GM23338 (cell line): ENCODE results near the gene RGS6. TPM values are rescaled to one million over a fixed set of nuclear protein-coding genes. Genes with fewer than 3 reads are reported as not detected.

ENCODE experiments used
- ATAC-seq: fragments of 200-7000 bp; cut with Tn5 transposase; 3 replicates; pipeline ENCODE4 v1.9.1; 2020
- DNase-seq: peaks from one replicate; pipeline ENCODE4 v3.0.0-alpha.2; 2015; ENCODE audit warnings: low spot score
- H2AFZ ChIP-seq: fragments of 200-600 bp; sonication (generic); 2 replicates; pipeline ENCODE4 v1.8.0; 2016; ENCODE audit warnings: antibody characterized with exemption, mild to moderate bottlenecking, moderate library complexity
- H3F3A ChIP-seq: fragments of 200-600 bp; sonication (generic); replicated peaks from 2 replicates; pipeline ENCODE4 v1.8.0; 2017; ENCODE audit warnings: antibody characterized with exemption, mixed run types, low read depth
- H3K27ac ChIP-seq: fragments of 200-600 bp; sonication (generic); 2 replicates; pipeline ENCODE4 v1.6.1; 2016; ENCODE audit warnings: low read depth
- H3K27me3 ChIP-seq: fragments of 200-600 bp; sonication (generic); 2 replicates; pipeline ENCODE4 v1.8.0; 2016; ENCODE audit warnings: mild to moderate bottlenecking, mixed run types, moderate library complexity; ENCODE audit not compliant: insufficient read depth
- H3K36me3 ChIP-seq: fragments of 200-600 bp; sonication (generic); 2 replicates; pipeline ENCODE4 v1.8.0; 2016; ENCODE audit warnings: mild to moderate bottlenecking; ENCODE audit not compliant: insufficient read depth
- H3K4me1 ChIP-seq: fragments of 200-600 bp; sonication (generic); 2 replicates; pipeline ENCODE4 v1.8.0; 2016; ENCODE audit warnings: mild to moderate bottlenecking, moderate library complexity; ENCODE audit not compliant: insufficient read depth
- H3K4me2 ChIP-seq: fragments of 200-600 bp; sonication (generic); 2 replicates; pipeline ENCODE4 v1.7.1; 2017; ENCODE audit warnings: mixed run types
- H3K4me3 ChIP-seq: fragments of 200-600 bp; sonication (generic); 2 replicates; pipeline ENCODE4 v1.6.1; 2016; ENCODE audit warnings: mixed run types
- H3K79me2 ChIP-seq: fragments of 200-600 bp; sonication (generic); replicated peaks from 2 replicates; pipeline ENCODE4 v1.8.0; 2017; ENCODE audit warnings: mild to moderate bottlenecking; ENCODE audit not compliant: insufficient read depth
- H3K9me2 ChIP-seq: fragments of 200-600 bp; sonication (generic); 2 replicates; pipeline ENCODE4 v1.8.0; 2017; ENCODE audit not compliant: insufficient read depth
- H4K20me1 ChIP-seq: fragments of 200-600 bp; sonication (generic); replicated peaks from 2 replicates; pipeline ENCODE4 v1.8.0; 2017; ENCODE audit warnings: mild to moderate bottlenecking; ENCODE audit not compliant: insufficient read depth
- H3K27ac Mint-ChIP-seq: 2 replicates; pipeline ENCODE4 v1.8.0; 2020; ENCODE audit warnings: inconsistent platforms, mild to moderate bottlenecking, moderate library complexity, mixed read lengths
- H3K27me3 Mint-ChIP-seq: 3 replicates; pipeline ENCODE4 v1.8.0; 2022; ENCODE audit warnings: low read depth, mild to moderate bottlenecking, moderate library complexity, mixed read lengths, inconsistent platforms; ENCODE audit not compliant: insufficient read depth, poor library complexity
- H3K36me3 Mint-ChIP-seq: 3 replicates; pipeline ENCODE4 v1.8.0; 2021; ENCODE audit warnings: low read depth, mild to moderate bottlenecking, inconsistent platforms, moderate library complexity, mixed read lengths
- H3K4me1 Mint-ChIP-seq: 3 replicates; pipeline ENCODE4 v1.8.0; 2020; ENCODE audit warnings: mild to moderate bottlenecking, inconsistent platforms, mixed read lengths
- H3K4me3 Mint-ChIP-seq: 3 replicates; pipeline ENCODE4 v1.8.0; 2021; ENCODE audit warnings: moderate library complexity, mild to moderate bottlenecking, inconsistent platforms, mixed read lengths
- H3K9me3 Mint-ChIP-seq: 3 replicates; pipeline ENCODE4 v1.8.0; 2020; ENCODE audit warnings: moderate library complexity, mild to moderate bottlenecking, inconsistent platforms, mixed read lengths
- CREB1 ChIP-seq: fragments of 250-450 bp; sonication (Bioruptor Pico); IDR thresholded peaks from 2 replicates; pipeline ENCODE4 v1.5.0; 2020; ENCODE audit warnings: low read depth, mild to moderate bottlenecking, moderate library complexity
- EZH2 ChIP-seq: fragments of 200-600 bp; sonication (generic); IDR thresholded peaks from one replicate; pipeline ENCODE4 v1.8.0; 2017; ENCODE audit warnings: antibody characterized with exemption, mild to moderate bottlenecking, low read depth; ENCODE audit not compliant: unreplicated experiment
- JUNB ChIP-seq: IDR thresholded peaks from one replicate; pipeline ENCODE4 v1.6.1; 2016; ENCODE audit warnings: antibody characterized with exemption; ENCODE audit not compliant: unreplicated experiment
- POLR2AphosphoS5 ChIP-seq: IDR thresholded peaks from 2 replicates; pipeline ENCODE4 v1.6.1; 2016; ENCODE audit warnings: antibody characterized with exemption, low read depth
- ZNF114 ChIP-seq: fragments of 250-450 bp; sonication (Bioruptor Pico); IDR thresholded peaks from 2 replicates; pipeline ENCODE4 v1.5.0; 2020; ENCODE audit warnings: mild to moderate bottlenecking, moderate library complexity
- ZNF331 ChIP-seq: fragments of 250-450 bp; sonication (Bioruptor Pico); IDR thresholded peaks from 2 replicates; pipeline ENCODE4 v1.5.0; 2020; ENCODE audit warnings: low read depth, mild to moderate bottlenecking, moderate library complexity
- polyA plus RNA-seq: library from polyadenylated mRNA; unstranded; fragments of >200 nt; fragmentation: Nextera tagmentation; extraction: Ambion mirVana; gene quantifications from 2 replicates; pipeline ENCODE4 v1.2.1, GENCODE V29; 2016
- total RNA-seq: library from RNA; depleted of rRNA; stranded (reverse); fragments of >200 nt; shearing (Covaris generic); gene quantifications from 2 replicates; pipeline ENCODE4 v1.2.3, GENCODE V29; 2014
- TF ChIP-seq, protein P1 (sequence below): IDR thresholded peaks from one replicate; pipeline ENCODE4 v1.6.1; 2018; ENCODE audit warnings: antibody characterized with exemption; ENCODE audit not compliant: unreplicated experiment
- TF ChIP-seq, protein P2 (sequence below): IDR thresholded peaks from 2 replicates; pipeline ENCODE4 v1.6.1; 2016; ENCODE audit warnings: antibody characterized with exemption
- TF ChIP-seq, protein P3 (sequence below): fragments of 250-450 bp; sonication (Bioruptor Pico); IDR thresholded peaks from 2 replicates; pipeline ENCODE4 v1.5.0; 2020; ENCODE audit warnings: mild to moderate bottlenecking, moderate library complexity

The RGS6 gene
- total and polyA plus RNA-seq, 2 experiments from 2014 or later: 0.66 to 0.83 TPM

DNA sequence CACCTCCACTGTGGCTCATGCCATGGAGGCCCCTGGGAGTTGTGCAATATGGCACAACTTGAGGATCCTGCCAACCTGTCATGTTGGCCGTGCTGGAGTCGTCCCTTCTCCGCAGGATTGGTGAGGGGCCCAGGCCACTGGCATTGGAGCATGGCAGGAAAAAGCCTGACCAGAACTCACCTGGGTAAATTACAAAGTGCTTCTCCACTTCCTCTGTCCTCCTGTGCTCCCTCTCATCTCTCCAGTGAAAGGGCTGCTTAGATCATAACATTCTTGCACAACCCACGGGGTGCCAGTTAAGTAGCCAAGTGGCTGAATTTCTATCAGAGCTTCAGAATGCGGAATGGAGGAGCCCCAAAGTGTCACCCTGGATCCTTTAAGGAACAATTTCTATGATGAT, 580.7 kb downstream of the RGS6 start:
- no peak overlapping the region for H2AFZ ChIP-seq
- no peaks in the 10 kb centered on the region for H3K9me3 Mint-ChIP-seq
- H3K4me1 ChIP-seq: no peaks in the 10 kb centered on the region
- no peak overlapping the region for H3K4me2 ChIP-seq
- no peaks in the 10 kb centered on the region for H3F3A ChIP-seq
- no peak overlapping the region for H3K4me3 ChIP-seq
- H3K36me3 Mint-ChIP-seq: no peaks in the 10 kb centered on the region
- H3K27ac ChIP-seq: no peak overlapping the region
- H3K27me3 Mint-ChIP-seq: peaks cover 6% of the 10 kb centered on the region
- no peak overlapping the region for H3K27ac Mint-ChIP-seq
- ATAC-seq (no peak), DNase-seq (no peak)
- H3K36me3 ChIP-seq: no peaks in the 10 kb centered on the region
- H3K4me3 Mint-ChIP-seq: no peak overlapping the region
- H3K4me1 Mint-ChIP-seq: no peaks in the 10 kb centered on the region
- no peaks in the 10 kb centered on the region for H4K20me1 ChIP-seq
- TF ChIP-seq POLR2AphosphoS5 (no peak), CREB1 (CRISPR knock-in tag) (no peak), JUNB (no peak), ZNF114 (CRISPR knock-in tag) (no peak), ZNF331 (CRISPR knock-in tag) (no peak), EZH2 (no peak)
- TF ChIP-seq, protein P1, sequence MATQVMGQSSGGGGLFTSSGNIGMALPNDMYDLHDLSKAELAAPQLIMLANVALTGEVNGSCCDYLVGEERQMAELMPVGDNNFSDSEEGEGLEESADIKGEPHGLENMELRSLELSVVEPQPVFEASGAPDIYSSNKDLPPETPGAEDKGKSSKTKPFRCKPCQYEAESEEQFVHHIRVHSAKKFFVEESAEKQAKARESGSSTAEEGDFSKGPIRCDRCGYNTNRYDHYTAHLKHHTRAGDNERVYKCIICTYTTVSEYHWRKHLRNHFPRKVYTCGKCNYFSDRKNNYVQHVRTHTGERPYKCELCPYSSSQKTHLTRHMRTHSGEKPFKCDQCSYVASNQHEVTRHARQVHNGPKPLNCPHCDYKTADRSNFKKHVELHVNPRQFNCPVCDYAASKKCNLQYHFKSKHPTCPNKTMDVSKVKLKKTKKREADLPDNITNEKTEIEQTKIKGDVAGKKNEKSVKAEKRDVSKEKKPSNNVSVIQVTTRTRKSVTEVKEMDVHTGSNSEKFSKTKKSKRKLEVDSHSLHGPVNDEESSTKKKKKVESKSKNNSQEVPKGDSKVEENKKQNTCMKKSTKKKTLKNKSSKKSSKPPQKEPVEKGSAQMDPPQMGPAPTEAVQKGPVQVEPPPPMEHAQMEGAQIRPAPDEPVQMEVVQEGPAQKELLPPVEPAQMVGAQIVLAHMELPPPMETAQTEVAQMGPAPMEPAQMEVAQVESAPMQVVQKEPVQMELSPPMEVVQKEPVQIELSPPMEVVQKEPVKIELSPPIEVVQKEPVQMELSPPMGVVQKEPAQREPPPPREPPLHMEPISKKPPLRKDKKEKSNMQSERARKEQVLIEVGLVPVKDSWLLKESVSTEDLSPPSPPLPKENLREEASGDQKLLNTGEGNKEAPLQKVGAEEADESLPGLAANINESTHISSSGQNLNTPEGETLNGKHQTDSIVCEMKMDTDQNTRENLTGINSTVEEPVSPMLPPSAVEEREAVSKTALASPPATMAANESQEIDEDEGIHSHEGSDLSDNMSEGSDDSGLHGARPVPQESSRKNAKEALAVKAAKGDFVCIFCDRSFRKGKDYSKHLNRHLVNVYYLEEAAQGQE: no peak
- TF ChIP-seq, protein P2, sequence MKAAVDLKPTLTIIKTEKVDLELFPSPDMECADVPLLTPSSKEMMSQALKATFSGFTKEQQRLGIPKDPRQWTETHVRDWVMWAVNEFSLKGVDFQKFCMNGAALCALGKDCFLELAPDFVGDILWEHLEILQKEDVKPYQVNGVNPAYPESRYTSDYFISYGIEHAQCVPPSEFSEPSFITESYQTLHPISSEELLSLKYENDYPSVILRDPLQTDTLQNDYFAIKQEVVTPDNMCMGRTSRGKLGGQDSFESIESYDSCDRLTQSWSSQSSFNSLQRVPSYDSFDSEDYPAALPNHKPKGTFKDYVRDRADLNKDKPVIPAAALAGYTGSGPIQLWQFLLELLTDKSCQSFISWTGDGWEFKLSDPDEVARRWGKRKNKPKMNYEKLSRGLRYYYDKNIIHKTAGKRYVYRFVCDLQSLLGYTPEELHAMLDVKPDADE: no peak
- TF ChIP-seq, protein P3, sequence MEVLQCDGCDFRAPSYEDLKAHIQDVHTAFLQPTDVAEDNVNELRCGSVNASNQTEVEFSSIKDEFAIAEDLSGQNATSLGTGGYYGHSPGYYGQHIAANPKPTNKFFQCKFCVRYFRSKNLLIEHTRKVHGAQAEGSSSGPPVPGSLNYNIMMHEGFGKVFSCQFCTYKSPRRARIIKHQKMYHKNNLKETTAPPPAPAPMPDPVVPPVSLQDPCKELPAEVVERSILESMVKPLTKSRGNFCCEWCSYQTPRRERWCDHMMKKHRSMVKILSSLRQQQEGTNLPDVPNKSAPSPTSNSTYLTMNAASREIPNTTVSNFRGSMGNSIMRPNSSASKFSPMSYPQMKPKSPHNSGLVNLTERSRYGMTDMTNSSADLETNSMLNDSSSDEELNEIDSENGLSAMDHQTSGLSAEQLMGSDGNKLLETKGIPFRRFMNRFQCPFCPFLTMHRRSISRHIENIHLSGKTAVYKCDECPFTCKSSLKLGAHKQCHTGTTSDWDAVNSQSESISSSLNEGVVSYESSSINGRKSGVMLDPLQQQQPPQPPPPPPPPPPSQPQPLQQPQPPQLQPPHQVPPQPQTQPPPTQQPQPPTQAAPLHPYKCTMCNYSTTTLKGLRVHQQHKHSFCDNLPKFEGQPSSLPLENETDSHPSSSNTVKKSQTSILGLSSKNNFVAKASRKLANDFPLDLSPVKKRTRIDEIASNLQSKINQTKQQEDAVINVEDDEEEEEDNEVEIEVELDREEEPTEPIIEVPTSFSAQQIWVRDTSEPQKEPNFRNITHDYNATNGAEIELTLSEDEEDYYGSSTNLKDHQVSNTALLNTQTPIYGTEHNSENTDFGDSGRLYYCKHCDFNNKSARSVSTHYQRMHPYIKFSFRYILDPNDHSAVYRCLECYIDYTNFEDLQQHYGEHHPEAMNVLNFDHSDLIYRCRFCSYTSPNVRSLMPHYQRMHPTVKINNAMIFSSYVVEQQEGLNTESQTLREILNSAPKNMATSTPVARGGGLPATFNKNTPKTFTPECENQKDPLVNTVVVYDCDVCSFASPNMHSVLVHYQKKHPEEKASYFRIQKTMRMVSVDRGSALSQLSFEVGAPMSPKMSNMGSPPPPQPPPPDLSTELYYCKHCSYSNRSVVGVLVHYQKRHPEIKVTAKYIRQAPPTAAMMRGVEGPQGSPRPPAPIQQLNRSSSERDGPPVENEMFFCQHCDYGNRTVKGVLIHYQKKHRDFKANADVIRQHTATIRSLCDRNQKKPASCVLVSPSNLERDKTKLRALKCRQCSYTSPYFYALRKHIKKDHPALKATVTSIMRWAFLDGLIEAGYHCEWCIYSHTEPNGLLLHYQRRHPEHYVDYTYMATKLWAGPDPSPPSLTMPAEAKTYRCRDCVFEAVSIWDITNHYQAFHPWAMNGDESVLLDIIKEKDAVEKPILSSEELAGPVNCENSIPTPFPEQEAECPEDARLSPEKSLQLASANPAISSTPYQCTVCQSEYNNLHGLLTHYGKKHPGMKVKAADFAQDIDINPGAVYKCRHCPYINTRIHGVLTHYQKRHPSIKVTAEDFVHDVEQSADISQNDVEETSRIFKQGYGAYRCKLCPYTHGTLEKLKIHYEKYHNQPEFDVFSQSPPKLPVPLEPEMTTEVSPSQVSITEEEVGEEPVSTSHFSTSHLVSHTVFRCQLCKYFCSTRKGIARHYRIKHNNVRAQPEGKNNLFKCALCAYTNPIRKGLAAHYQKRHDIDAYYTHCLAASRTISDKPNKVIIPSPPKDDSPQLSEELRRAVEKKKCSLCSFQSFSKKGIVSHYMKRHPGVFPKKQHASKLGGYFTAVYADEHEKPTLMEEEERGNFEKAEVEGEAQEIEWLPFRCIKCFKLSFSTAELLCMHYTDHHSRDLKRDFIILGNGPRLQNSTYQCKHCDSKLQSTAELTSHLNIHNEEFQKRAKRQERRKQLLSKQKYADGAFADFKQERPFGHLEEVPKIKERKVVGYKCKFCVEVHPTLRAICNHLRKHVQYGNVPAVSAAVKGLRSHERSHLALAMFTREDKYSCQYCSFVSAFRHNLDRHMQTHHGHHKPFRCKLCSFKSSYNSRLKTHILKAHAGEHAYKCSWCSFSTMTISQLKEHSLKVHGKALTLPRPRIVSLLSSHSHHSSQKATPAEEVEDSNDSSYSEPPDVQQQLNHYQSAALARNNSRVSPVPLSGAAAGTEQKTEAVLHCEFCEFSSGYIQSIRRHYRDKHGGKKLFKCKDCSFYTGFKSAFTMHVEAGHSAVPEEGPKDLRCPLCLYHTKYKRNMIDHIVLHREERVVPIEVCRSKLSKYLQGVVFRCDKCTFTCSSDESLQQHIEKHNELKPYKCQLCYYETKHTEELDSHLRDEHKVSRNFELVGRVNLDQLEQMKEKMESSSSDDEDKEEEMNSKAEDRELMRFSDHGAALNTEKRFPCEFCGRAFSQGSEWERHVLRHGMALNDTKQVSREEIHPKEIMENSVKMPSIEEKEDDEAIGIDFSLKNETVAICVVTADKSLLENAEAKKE: no peak
- peaks cover under 1% of the 10 kb centered on the region; the same call in 1 of the 2 replicates for H3K9me2 ChIP-seq
- no peaks in the 10 kb centered on the region for H3K27me3 ChIP-seq
- H3K79me2 ChIP-seq: no peaks in the 10 kb centered on the region
